KOPT-K1 (cell line): ENCODE results near the gene MAPRE3.
"Not testable (repeated sequence)": the region's sequence is repeated elsewhere in the genome, so short reads cannot be mapped to it uniquely, and the experiment has no call there.

Experiments used
- H3K27ac ChIP-seq: fragments of 200-600 bp; sonication (generic); 2 replicates; pipeline ENCODE4 v1.5.1; 2016; ENCODE audit warnings: antibody characterized with exemption, mild to moderate bottlenecking, low read depth, low read length; ENCODE audit not compliant: poor library complexity, severe bottlenecking
- H3K36me3 ChIP-seq: fragments of 200-600 bp; sonication (generic); 2 replicates; pipeline ENCODE4 v1.5.1; 2017; ENCODE audit warnings: antibody characterized with exemption, mild to moderate bottlenecking, low read length, moderate library complexity; ENCODE audit not compliant: insufficient read depth
- H3K9me3 ChIP-seq: fragments of 200-600 bp; sonication (generic); 2 replicates; pipeline ENCODE4 v1.5.1; 2017; ENCODE audit warnings: antibody characterized with exemption, low read length, mild to moderate bottlenecking; ENCODE audit not compliant: insufficient read depth, poor library complexity, severe bottlenecking

The MAPRE3 gene

DNA sequence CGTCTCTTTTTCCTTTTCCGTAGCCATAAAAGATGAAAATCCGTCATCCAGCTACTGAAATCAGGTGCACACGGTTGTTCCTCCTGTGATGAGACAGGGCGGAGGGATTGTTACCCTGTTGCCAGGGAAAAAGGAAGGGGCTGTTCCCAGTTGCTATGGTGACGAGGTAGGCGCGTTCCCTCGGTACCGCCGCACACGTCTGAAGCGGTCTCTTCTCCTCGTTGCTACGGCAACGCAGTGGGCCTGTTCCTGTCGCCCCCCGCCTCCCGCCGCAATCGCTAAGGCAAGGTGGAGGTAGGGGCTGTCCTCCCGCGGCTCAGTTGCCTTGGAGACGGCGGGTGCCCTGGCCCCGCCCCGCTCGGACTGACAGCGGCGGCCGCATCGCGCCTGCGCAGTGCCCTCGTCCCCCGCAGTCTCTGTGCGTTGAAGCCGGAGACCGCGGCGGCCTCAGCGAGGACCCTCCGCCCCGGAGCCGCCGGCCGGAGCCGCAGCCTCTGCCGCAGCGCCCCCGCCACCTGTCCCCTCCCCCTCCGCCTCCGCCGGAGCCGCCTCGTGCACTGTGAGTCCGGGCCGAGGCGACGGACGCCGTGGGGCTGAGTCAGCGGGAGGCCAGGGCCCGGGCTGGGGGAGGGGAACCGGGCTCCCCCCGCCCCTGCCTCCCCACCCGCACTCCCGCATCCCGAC, at the start of gene MAPRE3:
TSS of gene MAPRE3 (plus strand) at position 394 of the 684 bp plus-strand sequence. CDS start 51,582 bp downstream, outside the sequence.
- no peak within 1 kb of the TSS for H3K27ac ChIP-seq
- H3K36me3 ChIP-seq, result no peaks in the 10 kb centered on the region
- no peaks in the 10 kb centered on the region for H3K9me3 ChIP-seq

- Histone ChIP-seq H3K9me3 (no peaks in the 10 kb centered on the region), H3K27ac (no peak overlapping the region), H3K36me3 (no peaks in the 10 kb centered on the region)
Measured at GRCh38 chr2:26921323-26921722, 49.1 kb upstream of the MAPRE3 start.

DNA sequence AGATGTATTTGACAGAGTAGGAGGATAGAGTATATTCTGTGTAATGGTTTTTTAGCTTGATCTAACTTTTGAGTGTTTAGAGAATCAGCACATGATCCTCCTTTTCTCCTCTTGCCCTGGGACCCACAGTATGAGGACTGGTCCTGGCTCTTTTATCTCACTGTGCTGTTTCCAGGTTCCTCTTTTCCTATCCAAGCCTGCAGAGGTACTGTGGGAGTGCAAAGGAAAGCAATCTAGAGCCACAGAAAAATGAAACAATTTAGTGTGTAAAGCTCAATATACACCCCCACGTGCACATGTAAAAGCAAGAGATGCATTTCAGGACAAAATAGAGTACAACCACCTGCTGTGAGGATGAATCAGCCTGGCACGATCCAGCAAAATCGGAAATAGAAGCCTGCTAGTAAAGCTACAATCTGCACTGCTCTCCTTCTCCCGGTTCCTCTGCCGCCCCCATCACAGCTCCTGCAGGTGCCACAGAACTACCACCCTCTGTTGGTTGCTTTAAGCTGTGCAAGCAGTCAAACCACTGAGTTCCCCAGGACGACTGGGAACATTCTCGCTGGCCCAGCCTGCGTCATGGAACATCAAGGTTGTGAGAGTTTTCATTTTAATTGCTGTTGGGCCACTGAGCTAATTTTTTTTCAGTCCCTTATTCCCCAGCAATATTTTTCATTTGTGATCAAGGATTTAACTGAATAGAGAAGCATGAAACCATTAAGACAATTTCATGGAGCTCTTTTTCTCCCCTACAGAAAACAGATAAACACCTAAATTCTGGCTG, 47.8 kb upstream of the MAPRE3 start:
- H3K9me3 ChIP-seq, result no peaks in the 10 kb centered on the region
- H3K27ac ChIP-seq, result no peak overlapping the region
- H3K36me3 ChIP-seq, result no peaks in the 10 kb centered on the region

DNA sequence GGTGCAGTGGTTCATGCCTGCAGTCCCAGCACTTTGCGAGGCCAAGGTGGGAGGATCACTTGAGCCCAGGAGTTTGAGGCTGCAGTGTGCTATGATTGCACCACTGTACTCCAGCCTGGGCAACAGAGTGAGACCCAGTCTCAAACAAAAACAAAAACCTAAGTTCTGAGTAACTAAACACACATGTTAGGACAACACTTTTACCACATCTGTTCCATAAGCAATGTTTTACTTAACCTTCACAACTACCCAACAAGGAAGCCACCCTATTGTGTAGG, 47.3 kb upstream of the MAPRE3 start:
- not testable (repeated sequence) for H3K9me3 ChIP-seq, H3K36me3 ChIP-seq, H3K27ac ChIP-seq

- H3K36me3 ChIP-seq, result no peaks in the 10 kb centered on the region
- H3K9me3 ChIP-seq, result no peaks in the 10 kb centered on the region
- no peak overlapping the region for H3K27ac ChIP-seq
Measured at GRCh38 chr2:26924731-26925099, 45.7 kb upstream of the MAPRE3 start.

- Histone ChIP-seq H3K27ac (no peak overlapping the region), H3K36me3 (no peaks in the 10 kb centered on the region)
Measured at GRCh38 chr2:26925100-26925791, 45.2 kb upstream of the MAPRE3 start.

GRCh38 chr2:26927221-26927620, 43.2 kb upstream of the MAPRE3 start:
- no peaks in the 10 kb centered on the region for H3K36me3 ChIP-seq
- H3K9me3 ChIP-seq, result no peaks in the 10 kb centered on the region
- no peak overlapping the region for H3K27ac ChIP-seq

More at GRCh38 chr2:26925100-26925791, 45.2 kb upstream of the MAPRE3 start:
- no peaks in the 10 kb centered on the region for H3K9me3 ChIP-seq

GRCh38 chr2:26932974-26933373, 37.5 kb upstream of the MAPRE3 start:
- Histone ChIP-seq H3K27ac (no peak overlapping the region), H3K9me3 (no peaks in the 10 kb centered on the region), H3K36me3 (no peaks in the 10 kb centered on the region)

GRCh38 chr2:26933431-26934334, 36.8 kb upstream of the MAPRE3 start:
- Histone ChIP-seq H3K9me3 (no peaks in the 10 kb centered on the region), H3K27ac (no peak overlapping the region), H3K36me3 (no peaks in the 10 kb centered on the region)

DNA sequence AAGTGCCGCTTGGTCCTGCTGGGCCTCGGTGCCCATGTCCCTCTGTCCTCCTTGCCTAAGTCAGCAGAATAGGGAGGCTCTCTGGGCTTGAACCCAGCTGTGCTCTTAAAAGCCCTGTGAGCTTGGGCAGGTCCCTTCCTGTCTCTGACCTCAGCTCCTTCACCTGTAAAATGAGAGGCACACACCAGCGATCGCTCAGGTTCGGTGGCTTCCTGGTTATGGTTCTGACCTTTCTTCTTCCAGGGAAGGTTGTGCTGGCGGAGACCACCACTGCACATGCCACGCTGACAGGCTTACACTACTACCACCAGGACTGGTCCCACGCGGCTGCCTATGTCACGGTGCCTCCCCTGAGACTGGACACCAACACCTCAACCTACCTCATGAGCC, 36.1 kb upstream of the MAPRE3 start:
- H3K36me3 ChIP-seq, result no peaks in the 10 kb centered on the region
- H3K9me3 ChIP-seq, result no peaks in the 10 kb centered on the region
- no peak overlapping the region for H3K27ac ChIP-seq

GRCh38 chr2:26934985-26935384, 35.5 kb upstream of the MAPRE3 start:
- H3K9me3 ChIP-seq, result no peaks in the 10 kb centered on the region
- no peaks in the 10 kb centered on the region for H3K36me3 ChIP-seq
- H3K27ac ChIP-seq, result no peak overlapping the region

GRCh38 chr2:26936855-26937254, 33.6 kb upstream of the MAPRE3 start:
- Histone ChIP-seq H3K36me3 (no peaks in the 10 kb centered on the region), H3K27ac (no peak overlapping the region)

GRCh38 chr2:26938399-26939118, 31.9 kb upstream of the MAPRE3 start:
- no peaks in the 10 kb centered on the region for H3K9me3 ChIP-seq

More at GRCh38 chr2:26936855-26937254, 33.6 kb upstream of the MAPRE3 start:
- no peaks in the 10 kb centered on the region for H3K9me3 ChIP-seq

DNA sequence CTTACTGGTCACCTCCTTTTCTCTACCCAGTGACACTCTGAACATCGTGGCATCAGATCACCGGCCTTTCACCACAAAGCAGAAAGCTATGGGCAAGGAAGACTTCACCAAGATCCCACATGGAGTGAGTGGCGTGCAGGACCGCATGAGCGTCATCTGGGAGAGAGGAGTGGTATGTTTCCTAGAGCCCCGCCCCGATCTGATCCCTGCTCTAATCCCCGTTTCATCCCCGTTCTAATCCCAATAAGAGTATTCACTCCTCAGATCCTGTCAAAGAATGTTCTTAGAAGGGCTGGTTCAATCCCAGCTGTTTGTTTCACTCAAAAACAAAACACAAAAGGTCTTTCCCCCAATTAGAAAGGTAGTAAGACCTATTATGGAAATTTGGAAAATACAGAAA, 30.4 kb upstream of the MAPRE3 start:
- H3K27ac ChIP-seq, result no peak overlapping the region
- H3K9me3 ChIP-seq, result no peaks in the 10 kb centered on the region
- H3K36me3 ChIP-seq, result no peaks in the 10 kb centered on the region

More at GRCh38 chr2:26938399-26939118, 31.9 kb upstream of the MAPRE3 start:
- Histone ChIP-seq H3K36me3 (no peaks in the 10 kb centered on the region), H3K27ac (no peak overlapping the region)
